IMR-90 (cell line): ENCODE results near the gene DNAJA1. TPM values are rescaled to one million over a fixed set of nuclear protein-coding genes. Genes with fewer than 3 reads are reported as not detected.

ENCODE experiments used
- ATAC-seq: fragments of 200-7000 bp; cut with Tn5 transposase; 2 replicates; pipeline ENCODE4 v1.9.1; 2020; ENCODE audit warnings: low read depth, mild to moderate bottlenecking, moderate library complexity
- BruUV-seq: library from RNA; stranded (reverse); fragments of 400-500 nt; replicated peaks from 2 replicates; lab custom pipeline; 2021; lab: Mats Ljungman, UMichigan
- CTCF ChIA-PET: fragments of 300-600 bp; formaldehyde crosslinking; extraction: SDS; loops from one replicate; lab custom pipeline; 2021; ENCODE audit warnings: antibody characterized with exemption; lab: Yijun Ruan, JAX
- POLR2A ChIA-PET: fragments of 300-600 bp; sonication (Branson Sonifier 250); formaldehyde crosslinking; loops from one replicate; lab custom pipeline; 2022; ENCODE audit warnings: antibody characterized with exemption; ENCODE audit not compliant: unreplicated experiment; lab: Charles Lee
- DNase-seq: peaks from one replicate; pipeline ENCODE4 v3.0.0; 2013
- H2AFZ ChIP-seq: replicated peaks from 2 replicates; pipeline ENCODE3; 2013; ENCODE audit warnings: low read length, mild to moderate bottlenecking; ENCODE audit not compliant: poor library complexity
- H2AK5ac ChIP-seq: 2 replicates; pipeline ENCODE4 v1.6.1; 2013; ENCODE audit warnings: low read depth, low read length, inconsistent platforms
- H2AK9ac ChIP-seq: replicated peaks from 2 replicates; pipeline ENCODE3; 2013; ENCODE audit warnings: mild to moderate bottlenecking, low read depth, low read length, moderate library complexity; ENCODE audit not compliant: poor library complexity
- H2BK120ac ChIP-seq: 2 replicates; pipeline ENCODE4 v1.6.1; 2013; ENCODE audit warnings: low read depth, low read length, inconsistent platforms
- H2BK15ac ChIP-seq: 3 replicates; pipeline ENCODE4 v1.6.1; 2013; ENCODE audit warnings: low read depth, low read length, inconsistent platforms
- H2BK20ac ChIP-seq: 2 replicates; pipeline ENCODE4 v1.6.1; 2013; ENCODE audit warnings: low read depth, mild to moderate bottlenecking, inconsistent platforms, low read length, moderate library complexity
- H2BK5ac ChIP-seq: 2 replicates; pipeline ENCODE4 v1.6.1; 2013; ENCODE audit warnings: mild to moderate bottlenecking, low read depth, low read length, inconsistent platforms; ENCODE audit not compliant: poor library complexity, severe bottlenecking
- H3K14ac ChIP-seq: replicated peaks from 2 replicates; pipeline ENCODE4 v1.6.1; 2013; ENCODE audit warnings: low read depth, low read length, inconsistent platforms
- H3K18ac ChIP-seq: 2 replicates; pipeline ENCODE4 v1.6.1; 2013; ENCODE audit warnings: low read depth, low read length, control low read depth
- H3K23ac ChIP-seq: 2 replicates; pipeline ENCODE4 v1.6.1; 2013; ENCODE audit warnings: low read depth, low read length, inconsistent platforms
- H3K27ac ChIP-seq: 2 replicates; pipeline ENCODE4 v1.5.1; 2013; ENCODE audit warnings: mild to moderate bottlenecking, control low read depth, low read length; ENCODE audit not compliant: insufficient read depth
- H3K27me3 ChIP-seq: 2 replicates; pipeline ENCODE4 v1.6.1; 2013; ENCODE audit warnings: low read length; ENCODE audit not compliant: control insufficient read depth, insufficient read depth
- H3K36me3 ChIP-seq: 2 replicates; pipeline ENCODE4 v1.6.1; 2013; ENCODE audit warnings: low read length, mixed read lengths; ENCODE audit not compliant: control insufficient read depth, insufficient read depth
- H3K4ac ChIP-seq: 2 replicates; pipeline ENCODE4 v1.6.1; 2013; ENCODE audit warnings: low read depth, low read length, inconsistent platforms
- H3K4me1 ChIP-seq: 2 replicates; pipeline ENCODE4 v1.6.1; 2013; ENCODE audit warnings: low read length, mixed read lengths; ENCODE audit not compliant: control insufficient read depth, insufficient read depth
- H3K4me2 ChIP-seq: 2 replicates; pipeline ENCODE4 v1.6.1; 2013; ENCODE audit warnings: low read depth, mild to moderate bottlenecking, control low read depth, low read length, moderate library complexity
- H3K4me3 ChIP-seq: 2 replicates; pipeline ENCODE4 v1.5.1; 2013; ENCODE audit warnings: low read depth, mild to moderate bottlenecking, control low read depth, low read length, moderate library complexity; ENCODE audit not compliant: insufficient read depth
- H3K56ac ChIP-seq: 2 replicates; pipeline ENCODE4 v1.6.1; 2013; ENCODE audit warnings: low read length, inconsistent platforms; ENCODE audit not compliant: insufficient read depth; ENCODE audit errors: extremely low read depth
- H3K79me1 ChIP-seq, 2 experiments: 2 replicates each; pipeline ENCODE4 v1.6.1; 2013; ENCODE audit warnings: low read length in 2 of 2, inconsistent platforms in 1 of 2, low read depth in 1 of 2
- H3K9ac ChIP-seq: 2 replicates; pipeline ENCODE4 v1.6.1; 2013; ENCODE audit warnings: low read depth, low read length, control low read depth
- H3K9me1 ChIP-seq: 2 replicates; pipeline ENCODE4 v1.6.1; 2013; ENCODE audit warnings: low read length, inconsistent platforms; ENCODE audit not compliant: insufficient read depth
- H3K9me3 ChIP-seq: 2 replicates; pipeline ENCODE4 v1.6.1; 2013; ENCODE audit warnings: low read length; ENCODE audit not compliant: control insufficient read depth, insufficient read depth
- H4K20me1 ChIP-seq: 2 replicates; pipeline ENCODE4 v1.6.1; 2013; ENCODE audit warnings: low read length, inconsistent platforms; ENCODE audit not compliant: insufficient read depth
- H4K5ac ChIP-seq: 2 replicates; pipeline ENCODE4 v1.6.1; 2013; ENCODE audit warnings: mild to moderate bottlenecking, low read depth, low read length, control low read depth
- H4K8ac ChIP-seq, 2 experiments: 2 replicates each; pipeline ENCODE4 v1.6.1; 2013; ENCODE audit warnings: low read depth in 2 of 2, low read length in 2 of 2, control low read depth in 1 of 2, inconsistent platforms in 1 of 2
- H4K91ac ChIP-seq: 2 replicates; pipeline ENCODE4 v1.6.1; 2013; ENCODE audit warnings: low read depth, low read length, inconsistent platforms; ENCODE audit not compliant: insufficient read depth
- BHLHE40 ChIP-seq: fragments of 150-350 bp; IDR thresholded peaks from 2 replicates; pipeline ENCODE4 v1.6.1; 2016; ENCODE audit warnings: mild to moderate bottlenecking, low read depth, low read length
- CEBPB ChIP-seq: IDR thresholded peaks from 2 replicates; pipeline ENCODE4 v1.6.1; 2012; ENCODE audit warnings: low read depth, low read length, improper control_type of control experiment
- FOS ChIP-seq: fragments of 150-350 bp; IDR thresholded peaks from 2 replicates; pipeline ENCODE4 v1.6.1; 2016; ENCODE audit warnings: low read depth, low read length
- MAFK ChIP-seq: IDR thresholded peaks from 2 replicates; pipeline ENCODE4 v1.6.1; 2012; ENCODE audit warnings: low read depth, low read length, improper control_type of control experiment
- MAZ ChIP-seq: IDR thresholded peaks from 2 replicates; pipeline ENCODE4 v1.6.1; 2012; ENCODE audit warnings: low read depth, mild to moderate bottlenecking, low read length, improper control_type of control experiment, moderate library complexity, borderline replicate concordance
- POLR2A ChIP-seq: IDR thresholded peaks from 2 replicates; pipeline ENCODE4 v1.6.1; 2012; ENCODE audit warnings: mild to moderate bottlenecking, low read depth, low read length
- RAD21 ChIP-seq: IDR thresholded peaks from 2 replicates; pipeline ENCODE4 v1.6.1; 2012; ENCODE audit warnings: low read length, improper control_type of control experiment
- RCOR1 ChIP-seq: IDR thresholded peaks from 2 replicates; pipeline ENCODE4 v1.6.1; 2012; ENCODE audit warnings: mild to moderate bottlenecking, low read length, improper control_type of control experiment; ENCODE audit not compliant: insufficient replicate concordance
- RFX5 ChIP-seq: IDR thresholded peaks from 2 replicates; pipeline ENCODE4 v1.8.0; 2012; ENCODE audit warnings: low read depth, mild to moderate bottlenecking, low read length, moderate library complexity
- SMC3 ChIP-seq: fragments of 150-350 bp; IDR thresholded peaks from 2 replicates; pipeline ENCODE4 v1.6.1; 2016; ENCODE audit warnings: low read depth, mild to moderate bottlenecking, antibody characterized with exemption, low read length, moderate library complexity
- WGBS, 2 experiments: methylation state at CpG; one replicate each; pipeline versions ENCODE4 v1.1.5 to v1.1.7; 2013; ENCODE audit warnings: missing lambda C conversion rate in 2 of 2; ENCODE audit not compliant: insufficient read length in 1 of 2; ENCODE audit errors: extremely low coverage in 2 of 2; 5-methylcytosine and 5-hydroxymethylcytosine counted together
- dilution Hi-C: fragments of 300-500 bp; cut with HindIII; formaldehyde crosslinking; loops from one replicate; pipeline ENCODE4 v1.14.3; 2018; ENCODE audit warnings: low sequenced_read_pairs; ENCODE audit not compliant: unreplicated experiment
- in situ Hi-C: fragments of 300-500 bp; cut with MboI; formaldehyde crosslinking; loops from 3 replicates; pipeline ENCODE4 v1.14.3; 2019; ENCODE audit warnings: low sequenced_read_pairs, inconsistent platforms, mixed read lengths
- intact Hi-C: fragments of 100-400 bp; cut with micrococcal nuclease; formaldehyde crosslinking; loops from 2 replicates; pipeline ENCODE4 v1.10.0; 2022
- polyA plus RNA-seq, 3 experiments: library from polyadenylated mRNA; depleted of rRNA; stranded (reverse); fragments of >200 nt; gene quantifications; 2 replicates each; pipeline ENCODE4 v1.2.3, GENCODE V29; 2012; ENCODE audit warnings: low replicate concordance in 1 of 3
- total RNA-seq: library from RNA; depleted of rRNA; stranded (reverse); fragments of >200 nt; gene quantifications from 2 replicates; pipeline ENCODE4 v1.2.3, GENCODE V29; 2012
- TF ChIP-seq, protein P1 (sequence below): fragments of 150-350 bp; IDR thresholded peaks from 2 replicates; pipeline ENCODE4 v1.6.1; 2016; ENCODE audit warnings: low read depth, mild to moderate bottlenecking, low read length, moderate library complexity, borderline replicate concordance

Gene DNAJA1
- total and polyA plus RNA-seq, 2 of the 4 experiments (the other 2 are of a cell fraction) = 59.5 to 118 TPM

DNA sequence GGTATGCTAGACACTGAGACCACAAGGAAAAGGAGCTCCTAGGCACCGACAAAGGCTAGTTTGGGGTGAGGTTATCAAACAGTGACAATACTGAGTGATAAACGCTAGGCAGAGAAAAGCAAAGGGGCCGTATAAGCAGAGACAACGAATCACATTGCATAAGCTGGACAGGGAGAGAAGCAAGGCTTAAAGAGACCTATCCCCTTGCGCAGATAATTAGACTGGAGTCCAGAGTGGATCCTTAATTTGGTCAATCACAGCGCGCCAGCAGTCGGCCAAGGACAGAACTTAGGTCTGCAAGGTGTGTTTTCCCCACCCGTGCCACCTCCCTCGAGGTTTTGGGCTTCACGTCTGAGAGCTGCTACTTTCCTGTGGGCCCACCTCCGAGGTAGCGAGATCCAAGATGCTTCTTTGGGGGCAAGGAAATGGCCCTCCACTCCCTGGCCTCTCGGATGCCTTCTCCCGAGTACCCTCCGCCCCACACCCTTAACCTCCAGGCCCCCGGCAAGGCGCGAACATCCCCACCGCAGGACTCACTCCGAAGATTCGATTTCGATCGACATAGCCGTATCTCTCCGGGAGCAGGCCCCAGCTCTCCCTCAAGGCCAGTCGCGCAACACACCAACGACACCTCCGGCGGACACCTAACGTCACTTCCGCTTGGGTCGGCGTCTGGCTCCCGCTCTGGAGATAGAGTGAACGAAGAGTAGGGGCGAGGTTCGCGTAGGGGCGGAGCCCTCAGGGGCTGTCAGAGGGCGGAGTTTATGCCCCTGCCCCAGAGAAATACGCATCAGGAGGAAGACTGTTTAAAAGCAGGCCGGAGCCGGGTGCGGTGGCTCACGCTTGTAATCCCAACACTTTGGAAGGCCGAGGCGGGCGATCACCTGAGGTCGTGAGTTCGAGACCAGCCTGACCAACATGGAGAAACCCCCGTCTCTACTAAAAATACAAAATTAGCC, 51.3 kb downstream of the DNAJA1 start, which contains the start of gene SMU1 (continued):
- TF ChIP-seq MAFK (no peak), CEBPB (peak; percentile 62), SMC3 (no peak), RAD21 (no peak)

DNA sequence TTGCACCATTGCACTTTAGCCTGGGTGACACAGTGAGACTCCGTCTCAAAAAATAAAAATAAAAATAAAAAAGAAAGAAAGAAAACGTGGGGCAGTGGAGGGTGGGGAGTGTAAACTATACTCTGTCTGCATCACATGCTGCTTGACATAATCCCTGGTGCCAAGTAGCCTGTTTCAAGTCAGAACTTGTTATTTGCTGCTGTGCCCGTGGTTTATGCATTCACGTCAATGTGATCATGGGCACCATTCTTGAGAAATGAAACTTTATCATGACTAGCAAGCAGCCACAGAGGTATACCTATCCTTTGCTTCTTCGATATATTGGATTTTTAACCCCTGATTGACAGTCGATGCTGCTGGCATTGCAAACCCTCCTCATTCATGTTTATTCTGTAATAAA, 55.5 kb downstream of the DNAJA1 start:
- ATAC-seq = no peak
- no peak overlapping the region for H3K27ac ChIP-seq
- H3K9me3 ChIP-seq = no peaks in the 10 kb centered on the region
- peak overlapping the region; percentile 26; the same call in 1 of the 2 replicates for H4K5ac ChIP-seq
- no peaks in the 10 kb centered on the region for H3K27me3 ChIP-seq
- no peak overlapping the region for H3K4me3 ChIP-seq
- H2AFZ ChIP-seq = peak overlapping the region; percentile 70
- no peak for DNase-seq
- POLR2A ChIA-PET = no interaction called here
- no peaks in the 10 kb centered on the region for H3K36me3 ChIP-seq
- peak overlapping the region; percentile 41 to 71; a peak in 1 of 4 replicates for H4K8ac ChIP-seq
- no peaks in the 10 kb centered on the region; the same call in 1 of the 2 replicates for H3K9me1 ChIP-seq
- CTCF ChIA-PET = interaction anchor here (0.6 to 0.9 kb wide), 2 partner anchors 146 kb away, joined by 3 read pairs; no protein-coding TSS in a partner anchor
- no peak overlapping the region for H3K4me2 ChIP-seq
- H3K9ac ChIP-seq = no peak overlapping the region
- intact Hi-C loops = no loop called here
- H4K20me1 ChIP-seq = no peaks in the 10 kb centered on the region
- no peak overlapping the region for H3K23ac ChIP-seq
- no CpG with 5 or more reads among the region's 6 CpGs for WGBS, 2 experiments
- peak overlapping the region; percentile 54; the same call in 1 of the 2 replicates for H3K4ac ChIP-seq
- peaks cover 0 to 7% of the 10 kb centered on the region in 2 experiments; a peak in 2 of 4 replicates for H3K79me1 ChIP-seq
- 0 out of 2 replicates have a peak overlapping the region, but pooled peaks have one; percentile 43 for H3K14ac ChIP-seq
- no peak overlapping the region for H4K91ac ChIP-seq
- no peak overlapping the region for H3K56ac ChIP-seq
- H2BK120ac ChIP-seq = no peak overlapping the region
- no peak overlapping the region; the same call in 1 of the 2 replicates for H2BK20ac ChIP-seq
- no peak overlapping the region for H2BK5ac ChIP-seq
- no peak overlapping the region for H2AK9ac ChIP-seq
- H2BK15ac ChIP-seq = peak overlapping the region; percentile 39; the same call in 1 of the 3 replicates
- dilution Hi-C loops = no loop called here
- no peak overlapping the region for H3K18ac ChIP-seq
- no peak for TF ChIP-seq BHLHE40
- TF ChIP-seq RFX5 = no peak
- TF ChIP-seq MAZ = no peak
- no peak for TF ChIP-seq RCOR1
- TF ChIP-seq, protein P1, sequence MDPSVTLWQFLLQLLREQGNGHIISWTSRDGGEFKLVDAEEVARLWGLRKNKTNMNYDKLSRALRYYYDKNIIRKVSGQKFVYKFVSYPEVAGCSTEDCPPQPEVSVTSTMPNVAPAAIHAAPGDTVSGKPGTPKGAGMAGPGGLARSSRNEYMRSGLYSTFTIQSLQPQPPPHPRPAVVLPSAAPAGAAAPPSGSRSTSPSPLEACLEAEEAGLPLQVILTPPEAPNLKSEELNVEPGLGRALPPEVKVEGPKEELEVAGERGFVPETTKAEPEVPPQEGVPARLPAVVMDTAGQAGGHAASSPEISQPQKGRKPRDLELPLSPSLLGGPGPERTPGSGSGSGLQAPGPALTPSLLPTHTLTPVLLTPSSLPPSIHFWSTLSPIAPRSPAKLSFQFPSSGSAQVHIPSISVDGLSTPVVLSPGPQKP = no peak
- TF ChIP-seq POLR2A = no peak
- no peak for TF ChIP-seq SMC3
- TF ChIP-seq FOS = no peak
- peak overlapping the region; percentile 27; the same call in 1 of the 2 replicates for H2AK5ac ChIP-seq
- no TSS peak for BruUV-seq
- H3K4me1 ChIP-seq = no peaks in the 10 kb centered on the region
- in situ Hi-C loops = loop anchor here (5.0 kb wide), 2 partner anchors 87 to 147 kb away; partner anchors contain the start of gene B4GALT1
